ENCODE results near the gene SERPINB2.
A peak's percentile ranks its signal among the peaks of the same experiment; 100 is the strongest.
"Not testable (repeated sequence)": the region's sequence is repeated elsewhere in the genome, so short reads cannot be mapped to it uniquely, and the experiment has no call there.

The SERPINB2 gene

DNA sequence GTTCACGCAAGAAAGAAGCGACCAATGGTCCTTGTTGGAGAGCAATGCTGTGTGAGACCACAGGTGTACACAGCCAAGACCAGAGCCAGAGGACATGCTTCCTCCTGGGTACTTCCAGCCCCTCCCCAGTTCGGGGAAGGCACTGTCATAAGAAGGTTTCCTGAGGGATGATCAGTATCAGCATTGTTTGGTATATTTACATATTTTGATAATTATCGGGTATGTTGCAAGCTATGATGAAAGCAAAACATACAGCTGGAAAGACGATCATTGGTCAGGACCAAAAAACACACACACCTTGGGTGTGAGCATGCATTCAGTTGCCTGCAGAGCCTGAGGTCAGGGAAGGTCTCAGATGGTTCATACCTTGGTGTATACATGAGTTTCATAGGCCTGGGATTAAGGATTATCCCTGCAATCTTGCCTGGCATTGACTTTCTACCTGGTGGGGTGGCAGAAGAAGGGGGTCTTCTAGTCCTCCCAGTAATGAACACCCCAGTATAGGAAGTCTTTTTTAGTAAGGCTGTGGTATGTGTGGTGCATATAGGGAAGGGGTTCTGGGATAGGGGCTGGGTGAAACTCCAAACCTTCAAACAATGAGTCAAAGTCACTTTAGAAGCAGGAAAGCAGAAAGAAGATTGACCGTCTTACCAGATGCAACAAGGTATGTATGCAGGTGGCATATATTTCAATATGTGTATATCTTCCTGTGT lies 2.9 kb downstream of the SERPINB2 start:
- no peak for DNase-seq

DNA sequence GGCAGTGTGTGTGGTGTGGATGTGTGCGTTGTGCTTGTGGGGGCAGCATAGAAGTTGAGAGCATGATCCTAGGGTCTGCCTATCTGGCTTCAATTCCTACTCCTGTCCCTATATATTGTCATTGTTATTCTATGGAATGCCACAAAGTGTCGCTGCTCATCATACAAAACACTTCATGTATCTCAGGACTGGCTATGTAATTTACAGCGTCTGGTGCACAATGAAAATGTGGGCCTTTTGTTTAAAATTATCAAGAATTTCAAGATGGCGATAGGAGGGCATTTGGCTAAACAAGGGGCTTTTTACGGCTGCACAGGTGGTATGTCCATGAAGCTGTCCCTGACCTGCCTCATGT lies 3.4 kb downstream of the SERPINB2 start:
- no peak for DNase-seq

DNA sequence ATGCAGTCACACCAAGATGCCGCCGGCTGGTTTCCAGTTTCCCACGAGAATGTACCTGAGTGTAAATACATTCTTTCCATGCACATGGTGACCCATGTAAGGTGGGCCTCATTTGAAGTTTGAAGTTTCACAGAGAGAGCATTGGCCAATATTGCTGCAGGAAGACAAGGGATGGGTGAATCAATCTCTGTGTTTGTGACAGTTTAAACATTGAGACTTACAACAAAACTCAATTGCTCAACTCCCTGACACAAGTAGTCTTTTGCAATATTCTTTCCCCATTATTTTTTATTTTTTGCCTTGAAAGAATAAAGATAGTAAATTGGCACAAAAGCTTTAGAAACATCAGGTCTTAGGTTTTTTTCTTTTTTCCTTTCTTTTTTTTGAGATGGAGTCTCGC lies 5.1 kb downstream of the SERPINB2 start:
- DNase-seq: no peak

DNA sequence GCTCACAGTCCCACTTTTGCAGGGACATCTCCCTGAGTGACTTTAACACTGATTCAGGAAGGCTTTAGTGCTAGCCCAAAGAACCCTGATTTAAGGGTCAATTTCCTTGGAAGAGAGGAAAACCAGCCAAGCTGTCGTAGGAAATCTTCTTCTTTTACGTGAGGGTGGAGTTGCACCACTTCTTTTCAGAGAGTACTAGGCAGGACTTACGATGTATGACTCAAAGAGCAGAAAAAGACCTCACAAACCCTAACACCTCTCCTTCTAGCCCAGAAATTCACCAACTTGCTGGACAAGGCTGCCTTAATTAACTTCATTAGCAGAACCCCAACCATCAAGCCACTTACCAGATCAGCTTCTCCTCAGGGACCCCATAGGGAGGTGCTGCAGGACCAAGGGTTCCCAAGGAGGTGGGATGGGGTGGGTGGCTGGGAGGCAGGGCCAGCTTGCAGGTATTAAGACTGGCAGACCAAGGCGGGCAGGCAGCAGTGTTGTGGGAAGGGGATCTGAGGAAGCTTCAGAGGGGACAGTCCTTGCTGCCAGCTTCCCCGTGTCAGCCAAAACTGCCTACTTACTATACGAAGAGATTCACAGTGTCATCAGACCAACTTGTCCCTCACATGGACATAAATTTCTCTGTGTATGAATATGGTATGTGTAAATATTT lies 6.7 kb downstream of the SERPINB2 start:
- DNase-seq: no peak

DNA sequence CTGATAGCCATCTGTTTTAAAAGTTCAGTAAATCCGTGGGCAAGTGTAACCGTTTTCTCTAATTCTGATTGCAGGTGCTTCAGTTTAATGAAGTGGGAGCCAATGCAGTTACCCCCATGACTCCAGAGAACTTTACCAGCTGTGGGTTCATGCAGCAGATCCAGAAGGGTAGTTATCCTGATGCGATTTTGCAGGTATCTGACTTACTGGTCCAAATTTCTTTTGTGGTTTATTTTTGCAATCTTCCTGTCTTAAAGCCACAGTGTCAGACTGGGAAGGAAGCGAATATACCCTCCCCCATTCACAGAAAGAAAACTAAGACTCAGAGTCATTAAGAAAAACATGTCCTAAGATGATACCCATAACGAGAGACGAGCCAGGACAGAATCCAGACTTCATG lies 7.7 kb downstream of the SERPINB2 start:
- DNase-seq: no peak

DNA sequence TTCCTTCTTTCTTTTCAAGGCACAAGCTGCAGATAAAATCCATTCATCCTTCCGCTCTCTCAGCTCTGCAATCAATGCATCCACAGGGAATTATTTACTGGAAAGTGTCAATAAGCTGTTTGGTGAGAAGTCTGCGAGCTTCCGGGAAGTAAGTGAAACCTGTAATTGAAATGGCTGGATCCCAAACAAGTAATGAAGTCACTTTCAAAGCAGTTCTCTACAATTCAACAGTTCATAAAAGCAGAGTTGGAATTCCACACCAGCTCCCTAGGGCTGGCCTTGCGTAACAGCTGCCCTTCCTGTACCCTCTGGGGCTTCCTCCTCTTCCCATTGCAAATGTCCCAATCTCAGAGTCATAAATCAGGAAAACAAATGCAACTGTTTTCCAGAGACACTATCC lies 9.6 kb downstream of the SERPINB2 start:
- DNase-seq: no peak

DNA sequence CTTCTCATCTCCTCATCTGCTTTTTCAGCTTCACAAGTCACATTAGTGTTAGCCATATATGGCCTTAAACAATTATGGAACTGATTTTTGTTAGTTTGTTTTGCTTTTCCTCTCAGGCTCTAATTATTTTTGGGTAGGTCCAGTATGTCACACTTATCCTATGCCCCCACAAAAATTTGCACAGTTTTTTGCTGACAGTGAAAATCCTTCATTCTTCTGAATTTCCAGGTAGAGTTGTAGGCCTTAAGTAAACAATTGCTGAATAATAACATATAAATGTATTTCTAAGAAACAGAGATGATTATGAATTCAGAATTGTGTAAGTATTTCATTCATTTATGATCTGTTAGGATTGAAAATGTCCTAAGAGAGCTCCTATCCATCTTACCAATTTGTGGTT lies 11.7 kb downstream of the SERPINB2 start:
- no peak for DNase-seq

DNA sequence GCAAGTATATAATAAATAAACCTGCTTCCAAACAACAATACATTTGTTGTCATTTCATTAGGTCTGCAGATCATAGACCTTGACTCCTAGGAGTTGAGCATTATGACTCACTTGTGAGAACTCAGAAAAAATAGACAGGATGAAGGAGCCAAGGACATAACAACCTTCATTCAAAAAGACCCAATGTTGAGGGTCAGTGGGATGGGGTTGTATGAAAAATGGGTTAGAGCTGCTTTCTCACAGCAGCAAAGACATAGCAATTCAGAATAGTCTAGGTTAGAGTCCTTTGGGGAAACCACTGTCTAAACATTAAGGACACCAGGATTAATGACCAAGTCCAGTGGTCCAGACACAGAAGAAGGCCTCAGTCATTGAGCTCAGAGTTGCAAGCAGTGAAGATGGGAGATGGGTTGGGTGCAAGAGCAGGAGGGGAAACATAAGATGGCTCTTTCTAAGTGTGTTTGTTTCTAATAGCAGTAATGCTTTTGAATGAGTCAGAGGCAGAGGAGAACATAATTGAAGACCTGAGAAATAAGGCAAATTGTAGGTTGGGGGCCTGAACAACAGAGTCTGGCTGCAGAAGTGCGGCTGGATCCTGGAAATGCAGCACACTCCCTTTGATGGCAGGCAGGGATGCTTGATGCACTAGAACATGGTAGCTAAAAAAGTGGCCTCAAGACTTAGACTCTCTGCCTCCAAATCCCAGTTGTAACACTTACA lies 16.5 kb downstream of the SERPINB2 start:
- no peak for DNase-seq

DNA sequence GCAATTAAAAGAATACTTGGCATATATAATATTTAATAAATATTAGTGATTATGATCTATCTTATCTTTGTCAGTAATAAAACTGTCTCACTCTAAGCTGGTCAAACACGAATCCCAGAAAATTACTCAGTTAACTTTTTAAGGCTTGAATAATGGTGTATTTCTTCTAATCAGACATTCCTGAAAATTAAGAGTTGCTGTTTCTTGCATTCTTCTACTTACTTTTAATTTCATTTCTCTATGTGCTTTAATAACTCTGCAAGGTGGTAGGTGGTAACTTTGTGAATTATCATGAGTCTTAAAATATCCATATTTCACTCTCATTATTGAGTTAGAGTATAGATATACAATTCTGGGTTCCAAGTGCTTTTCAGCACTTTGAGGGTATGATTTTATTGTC lies 17.2 kb downstream of the SERPINB2 start:
- no peak for DNase-seq

DNA sequence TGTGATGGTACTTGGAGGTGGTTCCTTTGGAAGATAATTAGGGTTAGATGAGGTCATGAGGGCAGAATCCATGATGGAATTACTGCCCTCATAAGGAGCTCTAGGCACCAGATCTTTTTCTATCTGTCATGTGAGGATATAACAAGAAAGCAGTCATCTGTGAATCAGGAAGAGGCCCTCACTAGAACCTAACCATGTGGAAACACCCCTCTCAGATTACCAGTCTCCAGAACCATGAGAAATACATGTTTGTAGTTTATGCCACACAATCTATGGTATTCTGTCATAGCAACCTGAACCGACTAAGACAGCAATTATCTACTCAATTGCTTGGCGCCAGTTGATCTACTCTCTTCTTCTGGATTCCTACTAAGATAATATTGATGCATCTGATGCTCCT lies 17.9 kb downstream of the SERPINB2 start:
- no peak for DNase-seq

DNA sequence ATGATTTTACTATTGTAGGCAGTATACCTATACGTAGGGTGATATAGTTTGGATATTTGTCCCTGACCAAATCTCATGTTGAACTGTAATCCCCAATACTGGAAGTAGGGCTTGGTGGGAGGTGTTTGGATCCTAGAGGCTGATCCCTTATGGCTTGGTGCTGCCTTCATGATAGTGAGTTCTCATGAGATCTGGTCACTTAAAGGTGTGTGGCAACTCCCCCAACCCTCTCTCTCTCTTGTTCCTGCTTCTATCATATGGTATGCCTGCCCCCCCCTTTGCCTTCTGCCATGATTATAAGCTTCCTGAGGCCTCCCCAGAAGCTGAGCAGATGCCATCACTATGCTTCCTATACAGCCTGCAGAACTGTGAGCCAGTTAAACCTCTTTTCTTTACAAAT lies 18.6 kb downstream of the SERPINB2 start:
- DNase-seq: no peak

DNA sequence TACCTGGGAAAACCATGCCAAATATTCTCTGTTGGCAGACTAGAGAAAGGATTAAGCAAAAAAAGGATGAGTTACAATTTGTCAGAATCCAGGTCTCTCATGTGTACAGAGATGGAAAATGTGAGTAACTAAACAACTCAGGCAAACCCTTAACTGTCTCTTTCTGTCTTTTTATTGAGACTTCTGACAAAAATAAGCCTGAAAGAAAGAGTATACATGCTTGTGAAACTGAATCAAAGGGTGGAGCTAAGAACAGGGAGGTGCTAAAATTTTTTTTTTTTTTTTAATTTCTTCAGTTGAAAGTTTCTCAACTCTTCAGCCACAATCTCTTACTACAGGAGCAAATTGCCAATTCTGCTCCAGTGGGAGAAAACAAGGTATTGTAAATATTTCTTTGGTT lies 20.2 kb downstream of the SERPINB2 start, which contains the start of gene SERPINB10:
SERPINB10 (plus strand) TSS at position 295 of the 400 bp plus-strand sequence. CDS start 7,553 bp downstream, outside the sequence.
- DNase-seq: no peak

DNA sequence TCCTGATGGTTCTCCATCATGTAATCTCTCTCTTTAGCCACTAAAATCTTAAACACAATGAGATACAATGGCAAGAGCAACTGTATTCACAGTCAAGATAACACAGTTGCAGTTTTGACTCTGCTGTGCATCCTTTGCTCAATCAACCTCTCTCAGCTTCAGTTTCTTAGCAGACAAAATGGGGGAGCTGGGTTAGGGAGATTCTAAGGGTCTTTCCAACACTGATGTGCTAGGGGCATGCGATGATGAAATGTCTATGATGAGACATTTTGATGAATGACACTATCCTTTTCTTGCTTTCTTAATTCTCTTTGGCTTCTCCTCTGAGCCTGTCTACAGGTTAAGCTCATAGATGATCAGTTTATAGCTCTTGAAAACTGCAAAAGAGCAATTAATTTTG lies 21.4 kb downstream of the SERPINB2 start:
- DNase-seq: no peak

DNA sequence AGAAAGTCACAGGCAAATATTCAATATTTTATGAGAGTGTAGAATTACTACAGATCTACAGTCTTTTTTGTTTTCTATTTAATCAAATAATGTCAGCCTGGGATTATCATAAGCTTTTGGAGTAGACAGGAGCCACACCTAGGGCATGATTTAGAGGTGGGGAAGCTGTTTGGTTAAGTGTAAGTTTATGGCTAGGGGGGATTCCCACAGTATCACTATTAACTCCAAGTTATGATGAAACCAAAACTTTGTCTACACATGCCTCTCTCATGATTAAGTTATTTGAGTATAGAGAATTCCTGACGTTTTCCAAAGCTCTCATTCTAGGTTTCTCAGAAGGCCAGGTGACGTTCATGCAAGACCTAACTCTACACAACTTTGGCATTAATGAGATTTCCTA lies 22.4 kb downstream of the SERPINB2 start:
- DNase-seq: no peak

DNA sequence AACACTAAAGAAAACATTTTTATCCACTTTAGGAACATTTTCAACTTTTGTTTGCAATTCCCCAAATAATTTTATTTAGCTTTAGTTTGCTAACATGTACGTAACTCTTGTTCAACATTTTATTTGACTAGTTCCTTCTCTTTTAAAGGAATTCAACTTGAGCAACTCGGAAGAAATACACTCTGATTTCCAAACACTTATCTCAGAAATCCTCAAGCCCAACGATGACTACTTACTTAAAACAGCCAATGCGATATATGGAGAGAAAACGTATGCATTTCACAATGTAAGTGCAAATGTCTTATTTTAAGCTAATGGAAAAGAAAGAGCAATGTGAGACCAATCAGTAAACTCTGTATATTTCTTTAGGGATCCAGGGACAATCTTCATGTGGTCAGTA lies 30.3 kb downstream of the SERPINB2 start:
- no peak for DNase-seq

DNA sequence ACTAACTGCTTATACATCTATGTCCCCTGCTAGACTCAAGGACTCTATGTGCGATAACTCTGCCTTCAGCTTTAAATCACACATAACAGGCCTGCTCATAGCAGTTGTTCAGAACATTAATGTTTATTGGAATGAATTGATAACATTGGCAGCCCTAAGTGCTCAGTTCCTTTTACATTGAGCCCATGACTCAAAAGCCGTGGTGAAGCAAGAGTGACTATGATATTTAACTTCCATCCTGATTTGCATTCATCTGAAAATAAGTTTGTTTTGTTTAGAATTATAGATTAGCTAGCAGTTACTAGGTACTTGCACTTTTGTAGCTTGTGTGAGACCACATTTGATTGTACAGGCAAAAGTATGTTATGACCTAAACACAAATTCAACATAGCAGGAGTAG lies 34.5 kb downstream of the SERPINB2 start:
- no peak for DNase-seq

DNA sequence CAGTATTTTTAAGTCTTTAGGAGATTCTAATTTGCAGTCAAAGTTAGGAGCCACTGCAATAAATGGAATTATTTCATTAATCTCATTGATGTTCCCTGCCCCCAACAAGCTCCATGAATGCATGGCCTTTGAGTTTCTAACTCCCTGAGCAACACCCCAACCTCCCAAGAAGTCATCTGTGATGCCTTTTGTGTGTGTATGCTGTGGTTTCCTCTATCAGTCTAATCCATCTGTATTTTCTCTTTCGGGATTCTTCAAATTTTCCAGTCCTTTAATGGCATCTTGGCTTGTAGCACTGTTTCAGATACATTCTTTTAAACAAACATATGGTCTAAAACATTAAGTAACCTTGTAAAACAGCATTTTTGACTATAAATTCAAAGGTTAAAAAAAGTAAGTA lies 37.0 kb downstream of the SERPINB2 start:
- DNase-seq: no peak

DNA sequence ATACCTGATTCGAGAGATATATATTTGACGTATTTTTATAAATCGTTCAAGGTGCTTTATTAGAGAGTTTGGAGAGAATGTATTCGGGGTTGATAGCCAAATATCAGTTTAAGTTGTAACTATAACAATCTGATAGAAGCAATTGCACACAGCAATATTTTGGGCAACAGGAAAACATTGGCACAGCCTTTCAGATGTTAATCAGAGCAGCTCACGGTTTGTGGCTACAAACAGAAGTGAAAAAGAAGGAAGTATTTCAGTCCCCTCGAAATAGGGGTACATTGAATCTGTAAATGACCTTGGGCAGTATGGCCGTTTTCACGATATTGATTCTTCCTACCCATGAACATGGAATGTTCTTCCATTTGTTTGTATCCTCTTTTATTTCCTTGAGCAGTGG lies 40.8 kb downstream of the SERPINB2 start:
- no peak for DNase-seq

DNA sequence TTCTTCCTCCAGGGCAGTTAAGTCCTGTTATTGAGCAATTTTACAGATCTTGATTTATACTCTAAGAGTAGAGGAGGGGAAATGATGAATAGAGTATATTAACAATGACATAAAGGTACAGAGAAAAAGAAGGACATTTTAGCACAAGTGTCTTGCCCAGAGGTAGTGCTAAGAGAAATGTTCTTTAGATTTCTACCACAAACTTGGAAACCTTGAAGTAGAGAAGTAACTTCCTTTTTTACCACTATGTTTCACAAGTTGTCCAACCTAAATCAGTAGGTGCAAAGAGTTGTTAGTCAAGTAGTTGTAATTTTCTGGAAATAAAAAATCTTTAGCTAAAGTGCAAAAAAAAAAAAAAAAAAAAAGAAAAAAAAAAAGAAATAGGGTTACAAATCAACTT lies 41.9 kb downstream of the SERPINB2 start:
- not testable (repeated sequence) for DNase-seq

DNA sequence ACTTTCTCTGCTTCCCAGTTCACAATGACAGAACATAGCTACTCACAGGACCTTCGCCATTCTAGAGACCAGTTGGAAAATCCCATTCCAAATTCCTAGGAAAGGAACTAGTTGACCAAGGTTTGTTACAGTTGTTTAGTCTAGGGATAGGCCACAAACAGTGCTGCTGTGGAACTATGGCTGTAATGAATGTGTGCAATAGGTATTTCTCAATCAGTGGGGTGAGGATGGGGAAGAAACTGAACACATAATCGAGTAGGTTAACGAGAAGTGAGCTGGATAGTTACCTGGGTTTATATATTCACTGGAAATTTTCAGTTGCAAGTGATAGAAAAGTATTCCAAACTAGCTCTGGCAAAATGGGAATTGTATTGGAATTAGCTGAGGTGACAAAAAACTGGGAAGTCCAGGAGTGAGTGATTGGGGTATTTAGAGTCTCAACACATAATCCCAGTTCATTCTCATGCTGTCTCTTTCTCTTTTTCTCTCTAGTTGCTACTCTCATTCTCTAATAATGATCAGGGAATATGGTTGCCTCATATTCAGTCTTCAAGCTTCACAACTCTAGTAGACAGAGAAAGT lies 43.4 kb downstream of the SERPINB2 start:
- no peak for DNase-seq

DNA sequence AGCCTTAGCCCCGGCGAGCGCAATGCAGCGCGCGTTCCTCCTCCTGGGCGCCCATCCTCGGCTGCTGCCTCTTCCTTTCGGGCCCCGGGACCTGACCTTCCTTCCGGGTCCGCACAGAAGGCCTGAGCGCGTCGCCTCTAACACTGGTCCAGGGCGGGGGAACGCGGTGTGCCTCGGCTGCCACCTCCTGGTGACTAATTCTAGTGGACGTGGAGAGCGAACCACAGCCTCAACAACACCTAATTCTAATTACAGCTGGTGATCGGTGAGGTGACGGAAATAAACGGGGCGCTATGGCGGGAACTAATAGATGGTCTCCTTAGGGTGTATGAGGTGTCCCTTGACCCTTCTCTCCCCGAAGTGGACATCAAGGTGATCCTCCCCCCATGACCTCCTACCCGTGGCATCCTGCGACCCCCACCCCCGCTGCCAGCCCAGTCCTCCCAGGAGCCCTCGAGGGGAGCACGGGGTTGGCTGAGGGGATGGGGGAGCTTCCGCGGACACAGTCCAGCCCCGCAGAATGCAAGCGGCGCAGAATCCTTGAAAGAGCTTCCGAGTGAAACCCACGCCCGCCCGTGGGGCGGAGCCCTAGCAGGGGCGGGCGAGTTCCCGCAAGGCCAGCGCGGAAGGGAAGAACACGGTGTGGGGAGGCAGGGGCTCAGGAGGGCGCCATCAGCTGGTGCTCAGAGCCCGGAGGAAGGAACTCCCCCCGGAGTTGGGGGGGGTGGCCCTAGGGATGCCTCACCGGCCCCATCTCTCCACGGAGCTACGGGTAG lies 48.8 kb downstream of the SERPINB2 start:
- peak; percentile 61 for DNase-seq

DNA sequence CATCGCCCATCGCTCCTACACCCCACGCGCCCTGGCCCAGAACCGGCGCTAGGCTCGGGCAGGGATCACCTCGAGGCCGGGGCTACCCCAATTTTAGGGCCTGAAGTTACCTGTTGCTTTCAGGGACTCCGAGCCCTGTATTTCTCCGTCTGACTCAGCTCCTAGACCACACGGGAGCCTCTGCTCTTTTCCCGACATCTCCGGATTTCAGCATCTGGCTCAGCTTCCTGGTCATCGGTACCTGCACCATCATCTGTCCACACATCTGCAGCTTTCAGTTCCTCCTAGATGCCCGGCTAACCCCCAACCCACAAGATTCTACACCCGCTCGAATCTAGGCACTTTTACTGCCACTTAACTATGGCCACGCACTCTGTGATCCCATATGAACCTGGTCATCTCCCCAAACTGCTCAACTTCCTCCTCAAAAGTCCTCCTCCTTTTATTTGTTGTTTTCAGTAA lies 49.5 kb downstream of the SERPINB2 start:
- DNase-seq: no peak

DNA sequence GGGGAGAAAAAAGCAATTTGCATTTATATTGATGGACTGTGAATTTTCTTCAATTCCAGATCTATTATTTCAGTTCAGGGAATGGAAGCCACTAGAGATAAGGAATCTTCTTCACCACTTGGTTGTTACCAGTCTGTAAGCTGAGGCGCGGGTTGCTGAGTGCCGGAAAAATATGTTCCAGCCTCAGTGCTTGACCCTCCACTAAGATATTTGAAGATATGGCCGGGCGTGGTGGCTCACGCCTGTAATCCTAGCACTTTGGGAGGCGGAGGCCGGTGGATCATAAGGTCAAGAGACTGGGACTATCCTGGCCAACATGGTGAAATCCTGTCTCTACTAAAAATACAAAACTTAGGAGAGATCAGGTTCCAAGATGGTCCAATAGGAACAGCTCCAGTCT lies 52.5 kb downstream of the SERPINB2 start:
- DNase-seq: no peak

All from GDM1 (cell line).